K562 (cell line): ENCODE measurements around the gene NXF1. TPM values are rescaled to one million over a fixed set of nuclear protein-coding genes. Genes with fewer than 3 reads are reported as not detected.

Experiments used
- BRF1 ChIP-seq: IDR thresholded peaks from 3 replicates; pipeline ENCODE4 v1.6.1; 2011; ENCODE audit warnings: borderline replicate concordance, mild to moderate bottlenecking; ENCODE audit not compliant: insufficient read length; ENCODE audit errors: extremely low read depth
- DLX4 ChIP-seq: fragments of 250-450 bp; sonication (Bioruptor Pico); IDR thresholded peaks from 2 replicates; pipeline ENCODE4 v1.6.1; 2021; ENCODE audit warnings: mild to moderate bottlenecking
- HES1 ChIP-seq: fragments of 450-650 bp; IDR thresholded peaks from 2 replicates; pipeline ENCODE4 v1.6.1; 2016; ENCODE audit warnings: low read depth, mild to moderate bottlenecking, moderate library complexity
- LCOR ChIP-seq: sonication (generic); formaldehyde crosslinking; IDR thresholded peaks from 2 replicates; pipeline ENCODE4 v1.8.0; 2022; ENCODE audit warnings: mild to moderate bottlenecking, missing genetic modification reagents
- MBD1 ChIP-seq: fragments of 250-450 bp; sonication (Bioruptor Pico); IDR thresholded peaks from 2 replicates; pipeline ENCODE4 v1.8.0; 2022; ENCODE audit warnings: inconsistent platforms
- SIRT6 ChIP-seq: IDR thresholded peaks from one replicate; pipeline ENCODE4 v1.6.1; 2012; ENCODE audit warnings: low read depth, mild to moderate bottlenecking, control low read depth, inconsistent platforms, low read length, moderate library complexity
- SMARCA4 ChIP-seq: fragments of 450-650 bp; IDR thresholded peaks from 2 replicates; pipeline ENCODE4 v1.6.1; 2016
- TBL1XR1 ChIP-seq, 2 experiments: IDR thresholded peaks; 2 replicates each; pipeline ENCODE4 v1.6.1; 2012; ENCODE audit warnings: improper control_type of control experiment in 2 of 2, low read length in 2 of 2, mild to moderate bottlenecking in 1 of 2
- ZBTB26 ChIP-seq: fragments of 450-650 bp; formaldehyde crosslinking; IDR thresholded peaks from 2 replicates; pipeline ENCODE4 v1.4.0; 2022; ENCODE audit warnings: missing genetic modification characterization
- ZNF3 ChIP-seq: fragments of 250-450 bp; sonication (Bioruptor Pico); IDR thresholded peaks from 2 replicates; pipeline ENCODE4 v1.5.0; 2021; ENCODE audit warnings: mild to moderate bottlenecking, moderate library complexity
- ZNF407 ChIP-seq: fragments of 450-650 bp; IDR thresholded peaks from 2 replicates; pipeline ENCODE4 v1.6.1; 2016; ENCODE audit warnings: low read depth
- polyA plus RNA-seq, 8 experiments: library from polyadenylated mRNA; depleted of rRNA in 4 of 8; stranded (reverse) in 5 of 8; unstranded in 3 of 8; fragments of >200 nt; fragmentation: Nextera tagmentation in 2 of 8; fragmentation: Illumina TruSeq in 1 of 8; extraction: Ambion mirVana in 2 of 8; extraction: Trizol in 1 of 8; gene quantifications; 2 replicates each; pipeline versions ENCODE4 v1.2.1 to v1.2.3, GENCODE V29; 2011 to 2014; ENCODE audit warnings: inconsistent platforms in 1 of 8, missing spikeins in 1 of 8
- total RNA-seq, 7 experiments: library from RNA; depleted of rRNA in 6 of 7; stranded (reverse); fragments of >200 nt in 6 of 7; fragmentation: Illumina TruSeq in 2 of 7; extraction: Trizol in 2 of 7; gene quantifications; 2 replicates each; pipeline versions ENCODE4 v1.2.1 to v1.2.3, GENCODE V29; 2011 to 2021; ENCODE audit warnings: low replicate concordance in 1 of 7

NXF1 gene
- total and polyA plus RNA-seq, 9 of the 15 experiments (the other 6 are each of a cell fraction or from before 2014, with no cell fraction given): 18.1 to 98.3 (median 35.8) TPM

- TF ChIP-seq TBL1XR1 (IDR thresholded peaks at IDR 0.05; ENCODE audit: low read length in 2 of 2) (no peak), SMARCA4 (no peak), ZNF407 (no peak), ZBTB26 (no peak), ZNF3 (CRISPR knock-in tag) (no peak), DLX4 (no peak), LCOR (CRISPR knock-in tag) (peak; percentile 55; the same call in 1 of the 2 replicates), SIRT6 (no peak), MBD1 (no peak), HES1 (no peak), BRF1 (no peak)
Observed at GRCh38 chr11:62791501-62792201, 13.6 kb downstream of the NXF1 start, which contains the start of gene TMEM223 (continued).
